GM12878 (cell line): ENCODE results near the gene DNAJB8. TPM values are rescaled to one million over a fixed set of nuclear protein-coding genes. Genes with fewer than 3 reads are reported as not detected.

Experiments used
- ATAC-seq: fragments of 200-7000 bp; cut with Tn5 transposase; 3 replicates; pipeline ENCODE4 v1.9.1; 2020; ENCODE audit warnings: mild to moderate bottlenecking, moderate library complexity
- BruUV-seq: library from RNA; stranded (reverse); fragments of 400-500 nt; replicated peaks from 2 replicates; lab custom pipeline; 2021; lab: Mats Ljungman, UMichigan
- CTCF ChIA-PET: fragments of 300-600 bp; sonication (Branson Sonifier 250); formaldehyde crosslinking; extraction: SDS; loops from one replicate; lab custom pipeline; 2021; ENCODE audit warnings: inconsistent platforms; lab: Yijun Ruan, JAX
- POLR2A ChIA-PET: fragments of 350-600 bp; formaldehyde crosslinking; extraction: SDS; loops from one replicate; lab custom pipeline; 2021; ENCODE audit warnings: inconsistent platforms; lab: Charles Lee
- RAD21 ChIA-PET: fragments of 300-600 bp; sonication (Branson Sonifier 250); formaldehyde crosslinking; loops from one replicate; lab custom pipeline; 2023; ENCODE audit warnings: antibody characterized with exemption; ENCODE audit not compliant: unreplicated experiment; lab: Charles Lee
- SMC1A ChIA-PET: fragments of 300-600 bp; sonication (Branson Sonifier 250); formaldehyde crosslinking; loops from one replicate; lab custom pipeline; 2023; ENCODE audit not compliant: unreplicated experiment, uncharacterized antibody; lab: Charles Lee
- DNase-seq: peaks from one replicate; pipeline ENCODE4 v3.0.0-alpha.2; 2011; ENCODE audit warnings: low read depth, low spot score
- FAIRE-seq: peaks from 3 replicates; lab custom pipeline; 2011; peaks lifted over from hg19 to GRCh38; lab: Jason Lieb, UNC
- H2AFZ ChIP-seq: 2 replicates; pipeline ENCODE4 v1.6.0; 2011; ENCODE audit warnings: low read depth, low read length, control low read depth; ENCODE audit not compliant: control insufficient read depth
- H3K27ac ChIP-seq: 2 replicates; pipeline ENCODE4 v1.5.1; 2011; ENCODE audit warnings: control low read depth; ENCODE audit not compliant: control insufficient read depth, insufficient read depth
- H3K27me3 ChIP-seq, 2 experiments: replicated peaks in 1 of 2; 2 replicates each; pipeline versions ENCODE4 v1.6.0 to v1.6.1; 2011; ENCODE audit warnings: low read length in 1 of 2; ENCODE audit not compliant: control insufficient read depth in 2 of 2, insufficient read depth in 2 of 2
- H3K36me3 ChIP-seq, 2 experiments: 2 replicates each; pipeline ENCODE4 v1.5.1; 2011; ENCODE audit warnings: low read length in 1 of 2; ENCODE audit not compliant: control insufficient read depth in 2 of 2, insufficient read depth in 2 of 2
- H3K4me1 ChIP-seq: 2 replicates; pipeline ENCODE4 v1.6.1; 2011; ENCODE audit warnings: mild to moderate bottlenecking, low read length, moderate library complexity, mixed read lengths; ENCODE audit not compliant: control insufficient read depth, insufficient read depth
- H3K4me2 ChIP-seq: 2 replicates; pipeline ENCODE4 v1.6.0; 2011; ENCODE audit warnings: control low read depth; ENCODE audit not compliant: control insufficient read depth, insufficient read depth
- H3K4me3 ChIP-seq: fragments of 200-600 bp; sonication (generic); 2 replicates; pipeline ENCODE4 v1.5.1; 2016
- H3K79me2 ChIP-seq: 2 replicates; pipeline ENCODE4 v1.6.0; 2011; ENCODE audit warnings: low read length; ENCODE audit not compliant: control insufficient read depth, insufficient read depth
- H3K9ac ChIP-seq: 2 replicates; pipeline ENCODE4 v1.8.0; 2011; ENCODE audit warnings: low read length, control low read depth, mixed read lengths; ENCODE audit not compliant: control insufficient read depth, insufficient read depth
- H3K9me3 ChIP-seq: replicated peaks from 3 replicates; pipeline ENCODE4 v1.5.1; 2011; ENCODE audit warnings: mild to moderate bottlenecking, low read length; ENCODE audit not compliant: control insufficient read depth, insufficient read depth
- H4K20me1 ChIP-seq: 2 replicates; pipeline ENCODE4 v1.6.0; 2011; ENCODE audit not compliant: control insufficient read depth, insufficient read depth
- E4F1 ChIP-seq: fragments of 450-650 bp; IDR thresholded peaks from 2 replicates; pipeline ENCODE4 v1.6.1; 2018; ENCODE audit warnings: borderline replicate concordance, mild to moderate bottlenecking; ENCODE audit not compliant: partially characterized antibody
- EZH2 ChIP-seq: IDR thresholded peaks from 2 replicates; pipeline ENCODE4 v1.6.1; 2012; ENCODE audit warnings: low read depth, mild to moderate bottlenecking, control low read depth, inconsistent platforms, low read length, borderline replicate concordance; ENCODE audit not compliant: control insufficient read depth
- GATAD2B ChIP-seq: fragments of 450-650 bp; conservative IDR thresholded peaks from 2 replicates; pipeline ENCODE4 v1.6.1; 2017; ENCODE audit warnings: low read depth, mild to moderate bottlenecking, moderate library complexity
- HCFC1 ChIP-seq: fragments of 150-350 bp; IDR thresholded peaks from 2 replicates; pipeline ENCODE4 v1.6.1; 2014; ENCODE audit warnings: low read length
- PKNOX1 ChIP-seq: fragments of 450-650 bp; IDR thresholded peaks from 2 replicates; pipeline ENCODE4 v1.6.1; 2016; ENCODE audit warnings: mild to moderate bottlenecking
- RELB ChIP-seq: fragments of 450-650 bp; IDR thresholded peaks from 2 replicates; pipeline ENCODE4 v1.6.1; 2017; ENCODE audit warnings: low read depth, mild to moderate bottlenecking, moderate library complexity
- REST ChIP-seq: IDR thresholded peaks from 2 replicates; pipeline ENCODE4 v1.6.1; 2012; ENCODE audit warnings: mild to moderate bottlenecking, low read depth, low read length
- TBL1XR1 ChIP-seq: IDR thresholded peaks from 2 replicates; pipeline ENCODE4 v1.6.1; 2012; ENCODE audit warnings: low read depth, low read length, improper control_type of control experiment
- USF1 ChIP-seq: IDR thresholded peaks from 2 replicates; pipeline ENCODE4 v1.6.1; 2011; ENCODE audit warnings: borderline replicate concordance, low read depth, mild to moderate bottlenecking, moderate library complexity, mixed read lengths, low read length; ENCODE audit not compliant: insufficient read depth; ENCODE audit errors: extremely low read length
- YBX1 ChIP-seq: fragments of 450-650 bp; IDR thresholded peaks from 2 replicates; pipeline ENCODE4 v1.6.1; 2016; ENCODE audit warnings: antibody characterized with exemption
- YY1 ChIP-seq: IDR thresholded peaks from 2 replicates; pipeline ENCODE4 v1.6.1; 2011; ENCODE audit warnings: low read depth, mild to moderate bottlenecking, low read length
- ZZZ3 ChIP-seq: IDR thresholded peaks from 2 replicates; pipeline ENCODE4 v1.6.1; 2011; ENCODE audit warnings: low read depth; ENCODE audit not compliant: control insufficient read depth, insufficient read length
- WGBS: methylation state at CpG from one replicate; pipeline ENCODE4 v1.1.6; 2016; ENCODE audit warnings: low lambda C conversion rate; ENCODE audit not compliant: insufficient replicate concordance, insufficient coverage; ENCODE audit errors: missing lambda C conversion rate; 5-methylcytosine and 5-hydroxymethylcytosine counted together
- in situ Hi-C: fragments of 300-500 bp; cut with MboI; formaldehyde crosslinking; loops from 9 replicates; pipeline ENCODE4 v1.14.3; 2018; ENCODE audit warnings: mixed read lengths
- intact Hi-C: fragments of 100-400 bp; cut with micrococcal nuclease; formaldehyde crosslinking; loops from one replicate; pipeline ENCODE4 v1.14.2; 2022; ENCODE audit not compliant: unreplicated experiment
- polyA plus RNA-seq, 11 experiments: library from polyadenylated mRNA; depleted of rRNA in 4 of 11; unstranded in 6 of 11; stranded (reverse) in 5 of 11; fragments of >200 nt; fragmentation: Nextera tagmentation in 4 of 11; fragmentation: Illumina TruSeq in 1 of 11; extraction: Ambion mirVana in 4 of 11; extraction: Trizol in 1 of 11; gene quantifications; 1 replicate in 1 of 11; 2 replicates in 10 of 11; pipeline versions ENCODE4 v1.2.1 to v1.2.3, GENCODE V29; 2011 to 2016; ENCODE audit warnings: inconsistent platforms in 2 of 11, missing spikeins in 2 of 11, low read depth in 1 of 11
- total RNA-seq, 4 experiments: library from RNA; depleted of rRNA in 3 of 4; stranded (reverse); fragments of >200 nt in 3 of 4; fragmentation: Illumina TruSeq in 1 of 4; extraction: Trizol in 1 of 4; gene quantifications; 2 replicates each; pipeline versions ENCODE4 v1.2.1 to v1.2.3, GENCODE V29; 2013 to 2021

Gene DNAJB8
- total and polyA plus RNA-seq, 10 of the 15 experiments (the other 5 are each of a cell fraction or from before 2014, with no cell fraction given), result not detected

- TF ChIP-seq REST, result no peak
Observed at GRCh38 chr3:128436214-128436613, 30.5 kb downstream of the DNAJB8 start (continued).

GRCh38 chr3:128435561-128435960 lies 31.1 kb downstream of the DNAJB8 start:
- CTCF ChIA-PET, result interaction anchor here (0.6 kb wide), 1 partner anchor 1891 kb away, joined by 3 read pairs; no protein-coding TSS in a partner anchor
- intact Hi-C loops, result no loop called here
- WGBS, result 22% methylated on average over 5 of the region's 5 CpGs
- TF ChIP-seq PKNOX1 (no peak), TBL1XR1 (no peak), HCFC1 (no peak), GATAD2B (no peak), EZH2 (no peak), ZZZ3 (no peak), YBX1 (no peak), YY1 (no peak), USF1 (no peak), E4F1 (no peak), RELB (no peak)

More at GRCh38 chr3:128435561-128435960, 31.1 kb downstream of the DNAJB8 start:
- ATAC-seq (no peak), DNase-seq (no peak), FAIRE-seq (no peak)
- BruUV-seq, result no TSS peak
- no peaks in the 10 kb centered on the region for H3K36me3 ChIP-seq
- H3K27ac ChIP-seq, result no peak overlapping the region
- H3K4me1 ChIP-seq, result no peaks in the 10 kb centered on the region
- peaks cover 9 to 17% of the 10 kb centered on the region in 2 experiments for H3K27me3 ChIP-seq
- no peaks in the 10 kb centered on the region; the same call in 1 of the 2 replicates for H4K20me1 ChIP-seq
- H2AFZ ChIP-seq, result no peak overlapping the region
- H3K9me3 ChIP-seq, result no peaks in the 10 kb centered on the region
- H3K4me2 ChIP-seq, result no peak overlapping the region
- ChIA-PET RAD21 (no interaction called here), SMC1A (no interaction called here), POLR2A (no interaction called here)
- in situ Hi-C loops, result no loop called here
- no peaks in the 10 kb centered on the region for H3K79me2 ChIP-seq
- H3K9ac ChIP-seq, result no peak overlapping the region
- H3K4me3 ChIP-seq, result no peak overlapping the region
